GM23338 (cell line): ENCODE measurements around the gene HOMER1. TPM values are rescaled to one million over a fixed set of nuclear protein-coding genes. Genes with fewer than 3 reads are reported as not detected.

ENCODE experiments used
- ATAC-seq: fragments of 200-7000 bp; cut with Tn5 transposase; 3 replicates; pipeline ENCODE4 v1.9.1; 2020
- DNase-seq: peaks from one replicate; pipeline ENCODE4 v3.0.0-alpha.2; 2015; ENCODE audit warnings: low spot score
- H2AFZ ChIP-seq: fragments of 200-600 bp; sonication (generic); 2 replicates; pipeline ENCODE4 v1.8.0; 2016; ENCODE audit warnings: antibody characterized with exemption, mild to moderate bottlenecking, moderate library complexity
- H3F3A ChIP-seq: fragments of 200-600 bp; sonication (generic); replicated peaks from 2 replicates; pipeline ENCODE4 v1.8.0; 2017; ENCODE audit warnings: antibody characterized with exemption, mixed run types, low read depth
- H3K27ac ChIP-seq: fragments of 200-600 bp; sonication (generic); 2 replicates; pipeline ENCODE4 v1.6.1; 2016; ENCODE audit warnings: low read depth
- H3K27me3 ChIP-seq: fragments of 200-600 bp; sonication (generic); 2 replicates; pipeline ENCODE4 v1.8.0; 2016; ENCODE audit warnings: mild to moderate bottlenecking, mixed run types, moderate library complexity; ENCODE audit not compliant: insufficient read depth
- H3K36me3 ChIP-seq: fragments of 200-600 bp; sonication (generic); 2 replicates; pipeline ENCODE4 v1.8.0; 2016; ENCODE audit warnings: mild to moderate bottlenecking; ENCODE audit not compliant: insufficient read depth
- H3K4me1 ChIP-seq: fragments of 200-600 bp; sonication (generic); 2 replicates; pipeline ENCODE4 v1.8.0; 2016; ENCODE audit warnings: mild to moderate bottlenecking, moderate library complexity; ENCODE audit not compliant: insufficient read depth
- H3K4me2 ChIP-seq: fragments of 200-600 bp; sonication (generic); 2 replicates; pipeline ENCODE4 v1.7.1; 2017; ENCODE audit warnings: mixed run types
- H3K4me3 ChIP-seq: fragments of 200-600 bp; sonication (generic); 2 replicates; pipeline ENCODE4 v1.6.1; 2016; ENCODE audit warnings: mixed run types
- H3K79me2 ChIP-seq: fragments of 200-600 bp; sonication (generic); replicated peaks from 2 replicates; pipeline ENCODE4 v1.8.0; 2017; ENCODE audit warnings: mild to moderate bottlenecking; ENCODE audit not compliant: insufficient read depth
- H3K9me2 ChIP-seq: fragments of 200-600 bp; sonication (generic); 2 replicates; pipeline ENCODE4 v1.8.0; 2017; ENCODE audit not compliant: insufficient read depth
- H4K20me1 ChIP-seq: fragments of 200-600 bp; sonication (generic); replicated peaks from 2 replicates; pipeline ENCODE4 v1.8.0; 2017; ENCODE audit warnings: mild to moderate bottlenecking; ENCODE audit not compliant: insufficient read depth
- H3K27ac Mint-ChIP-seq: 2 replicates; pipeline ENCODE4 v1.8.0; 2020; ENCODE audit warnings: inconsistent platforms, mild to moderate bottlenecking, moderate library complexity, mixed read lengths
- H3K27me3 Mint-ChIP-seq: 3 replicates; pipeline ENCODE4 v1.8.0; 2022; ENCODE audit warnings: low read depth, mild to moderate bottlenecking, moderate library complexity, mixed read lengths, inconsistent platforms; ENCODE audit not compliant: insufficient read depth, poor library complexity
- H3K36me3 Mint-ChIP-seq: 3 replicates; pipeline ENCODE4 v1.8.0; 2021; ENCODE audit warnings: low read depth, mild to moderate bottlenecking, inconsistent platforms, moderate library complexity, mixed read lengths
- H3K4me1 Mint-ChIP-seq: 3 replicates; pipeline ENCODE4 v1.8.0; 2020; ENCODE audit warnings: mild to moderate bottlenecking, inconsistent platforms, mixed read lengths
- H3K4me3 Mint-ChIP-seq: 3 replicates; pipeline ENCODE4 v1.8.0; 2021; ENCODE audit warnings: moderate library complexity, mild to moderate bottlenecking, inconsistent platforms, mixed read lengths
- H3K9me3 Mint-ChIP-seq: 3 replicates; pipeline ENCODE4 v1.8.0; 2020; ENCODE audit warnings: moderate library complexity, mild to moderate bottlenecking, inconsistent platforms, mixed read lengths
- CREB1 ChIP-seq: fragments of 250-450 bp; sonication (Bioruptor Pico); IDR thresholded peaks from 2 replicates; pipeline ENCODE4 v1.5.0; 2020; ENCODE audit warnings: low read depth, mild to moderate bottlenecking, moderate library complexity
- CTCF ChIP-seq, 2 experiments: fragments of 200-600 bp in 1 of 2; sonication (generic) in 1 of 2; conservative IDR thresholded peaks; 2 replicates each; pipeline versions ENCODE4 v1.5.1 to v1.6.1; 2016 to 2017; ENCODE audit warnings: antibody characterized with exemption in 2 of 2, low read depth in 2 of 2, mild to moderate bottlenecking in 2 of 2, moderate library complexity in 1 of 2
- EZH2 ChIP-seq: fragments of 200-600 bp; sonication (generic); IDR thresholded peaks from one replicate; pipeline ENCODE4 v1.8.0; 2017; ENCODE audit warnings: antibody characterized with exemption, mild to moderate bottlenecking, low read depth; ENCODE audit not compliant: unreplicated experiment
- EZH2phosphoT487 ChIP-seq: fragments of 200-600 bp; sonication (generic); IDR thresholded peaks from one replicate; pipeline ENCODE4 v1.8.1; 2018; ENCODE audit warnings: antibody characterized with exemption; ENCODE audit not compliant: unreplicated experiment
- NANOG ChIP-seq: IDR thresholded peaks from 2 replicates; pipeline ENCODE4 v1.6.1; 2016; ENCODE audit warnings: antibody characterized with exemption, borderline replicate concordance
- STAT1 ChIP-seq: IDR thresholded peaks from one replicate; pipeline ENCODE4 v1.6.1; 2016; ENCODE audit warnings: antibody characterized with exemption; ENCODE audit not compliant: unreplicated experiment
- ZNF114 ChIP-seq: fragments of 250-450 bp; sonication (Bioruptor Pico); IDR thresholded peaks from 2 replicates; pipeline ENCODE4 v1.5.0; 2020; ENCODE audit warnings: mild to moderate bottlenecking, moderate library complexity
- polyA plus RNA-seq: library from polyadenylated mRNA; unstranded; fragments of >200 nt; fragmentation: Nextera tagmentation; extraction: Ambion mirVana; gene quantifications from 2 replicates; pipeline ENCODE4 v1.2.1, GENCODE V29; 2016
- total RNA-seq: library from RNA; depleted of rRNA; stranded (reverse); fragments of >200 nt; shearing (Covaris generic); gene quantifications from 2 replicates; pipeline ENCODE4 v1.2.3, GENCODE V29; 2014
- TF ChIP-seq, protein P1 (sequence below): fragments of 250-450 bp; sonication (Bioruptor Pico); IDR thresholded peaks from 2 replicates; pipeline ENCODE4 v1.5.0; 2020; ENCODE audit warnings: mild to moderate bottlenecking, moderate library complexity
- TF ChIP-seq, protein P2 (sequence below): IDR thresholded peaks from 2 replicates; pipeline ENCODE4 v1.6.1; 2016; ENCODE audit warnings: antibody characterized with exemption

The HOMER1 gene
- total and polyA plus RNA-seq, 2 experiments from 2014 or later: 45.1 to 80.3 TPM

DNA sequence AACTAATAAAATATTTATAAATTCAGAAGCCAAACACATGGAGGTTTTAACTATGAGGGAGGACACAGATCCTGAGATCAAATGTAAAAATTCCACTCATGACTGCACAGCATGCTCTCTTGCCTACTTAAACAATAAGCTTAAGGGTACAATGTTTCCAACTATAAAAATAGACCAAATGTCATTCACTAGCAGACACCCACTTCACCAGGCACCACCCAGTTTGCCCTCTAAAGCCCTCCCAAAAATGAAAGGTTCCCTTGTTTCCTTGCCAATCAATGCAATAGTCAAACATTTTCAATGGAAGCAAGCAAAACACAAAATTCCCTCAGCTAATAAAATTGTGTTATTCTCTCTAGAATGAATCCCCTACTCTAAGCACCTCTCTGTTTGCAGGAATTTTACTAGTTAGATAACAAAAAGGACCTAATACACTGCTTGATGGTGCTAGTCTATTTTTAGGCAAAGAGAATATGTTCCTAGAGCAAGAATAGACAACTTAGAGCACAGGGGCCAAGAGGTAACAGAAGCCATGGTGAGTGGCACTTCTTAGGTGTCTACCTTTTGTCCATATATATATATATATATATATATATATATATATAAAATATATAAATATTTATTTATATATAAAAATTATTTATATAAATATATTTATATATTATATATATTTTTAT is 135.3 kb downstream of the HOMER1 start:
- H2AFZ ChIP-seq: no peak overlapping the region
- TF ChIP-seq ZNF114 (CRISPR knock-in tag): no peak
- TF ChIP-seq NANOG: no peak
- TF ChIP-seq EZH2: no peak
- no peak for TF ChIP-seq EZH2phosphoT487
- TF ChIP-seq, protein P1, sequence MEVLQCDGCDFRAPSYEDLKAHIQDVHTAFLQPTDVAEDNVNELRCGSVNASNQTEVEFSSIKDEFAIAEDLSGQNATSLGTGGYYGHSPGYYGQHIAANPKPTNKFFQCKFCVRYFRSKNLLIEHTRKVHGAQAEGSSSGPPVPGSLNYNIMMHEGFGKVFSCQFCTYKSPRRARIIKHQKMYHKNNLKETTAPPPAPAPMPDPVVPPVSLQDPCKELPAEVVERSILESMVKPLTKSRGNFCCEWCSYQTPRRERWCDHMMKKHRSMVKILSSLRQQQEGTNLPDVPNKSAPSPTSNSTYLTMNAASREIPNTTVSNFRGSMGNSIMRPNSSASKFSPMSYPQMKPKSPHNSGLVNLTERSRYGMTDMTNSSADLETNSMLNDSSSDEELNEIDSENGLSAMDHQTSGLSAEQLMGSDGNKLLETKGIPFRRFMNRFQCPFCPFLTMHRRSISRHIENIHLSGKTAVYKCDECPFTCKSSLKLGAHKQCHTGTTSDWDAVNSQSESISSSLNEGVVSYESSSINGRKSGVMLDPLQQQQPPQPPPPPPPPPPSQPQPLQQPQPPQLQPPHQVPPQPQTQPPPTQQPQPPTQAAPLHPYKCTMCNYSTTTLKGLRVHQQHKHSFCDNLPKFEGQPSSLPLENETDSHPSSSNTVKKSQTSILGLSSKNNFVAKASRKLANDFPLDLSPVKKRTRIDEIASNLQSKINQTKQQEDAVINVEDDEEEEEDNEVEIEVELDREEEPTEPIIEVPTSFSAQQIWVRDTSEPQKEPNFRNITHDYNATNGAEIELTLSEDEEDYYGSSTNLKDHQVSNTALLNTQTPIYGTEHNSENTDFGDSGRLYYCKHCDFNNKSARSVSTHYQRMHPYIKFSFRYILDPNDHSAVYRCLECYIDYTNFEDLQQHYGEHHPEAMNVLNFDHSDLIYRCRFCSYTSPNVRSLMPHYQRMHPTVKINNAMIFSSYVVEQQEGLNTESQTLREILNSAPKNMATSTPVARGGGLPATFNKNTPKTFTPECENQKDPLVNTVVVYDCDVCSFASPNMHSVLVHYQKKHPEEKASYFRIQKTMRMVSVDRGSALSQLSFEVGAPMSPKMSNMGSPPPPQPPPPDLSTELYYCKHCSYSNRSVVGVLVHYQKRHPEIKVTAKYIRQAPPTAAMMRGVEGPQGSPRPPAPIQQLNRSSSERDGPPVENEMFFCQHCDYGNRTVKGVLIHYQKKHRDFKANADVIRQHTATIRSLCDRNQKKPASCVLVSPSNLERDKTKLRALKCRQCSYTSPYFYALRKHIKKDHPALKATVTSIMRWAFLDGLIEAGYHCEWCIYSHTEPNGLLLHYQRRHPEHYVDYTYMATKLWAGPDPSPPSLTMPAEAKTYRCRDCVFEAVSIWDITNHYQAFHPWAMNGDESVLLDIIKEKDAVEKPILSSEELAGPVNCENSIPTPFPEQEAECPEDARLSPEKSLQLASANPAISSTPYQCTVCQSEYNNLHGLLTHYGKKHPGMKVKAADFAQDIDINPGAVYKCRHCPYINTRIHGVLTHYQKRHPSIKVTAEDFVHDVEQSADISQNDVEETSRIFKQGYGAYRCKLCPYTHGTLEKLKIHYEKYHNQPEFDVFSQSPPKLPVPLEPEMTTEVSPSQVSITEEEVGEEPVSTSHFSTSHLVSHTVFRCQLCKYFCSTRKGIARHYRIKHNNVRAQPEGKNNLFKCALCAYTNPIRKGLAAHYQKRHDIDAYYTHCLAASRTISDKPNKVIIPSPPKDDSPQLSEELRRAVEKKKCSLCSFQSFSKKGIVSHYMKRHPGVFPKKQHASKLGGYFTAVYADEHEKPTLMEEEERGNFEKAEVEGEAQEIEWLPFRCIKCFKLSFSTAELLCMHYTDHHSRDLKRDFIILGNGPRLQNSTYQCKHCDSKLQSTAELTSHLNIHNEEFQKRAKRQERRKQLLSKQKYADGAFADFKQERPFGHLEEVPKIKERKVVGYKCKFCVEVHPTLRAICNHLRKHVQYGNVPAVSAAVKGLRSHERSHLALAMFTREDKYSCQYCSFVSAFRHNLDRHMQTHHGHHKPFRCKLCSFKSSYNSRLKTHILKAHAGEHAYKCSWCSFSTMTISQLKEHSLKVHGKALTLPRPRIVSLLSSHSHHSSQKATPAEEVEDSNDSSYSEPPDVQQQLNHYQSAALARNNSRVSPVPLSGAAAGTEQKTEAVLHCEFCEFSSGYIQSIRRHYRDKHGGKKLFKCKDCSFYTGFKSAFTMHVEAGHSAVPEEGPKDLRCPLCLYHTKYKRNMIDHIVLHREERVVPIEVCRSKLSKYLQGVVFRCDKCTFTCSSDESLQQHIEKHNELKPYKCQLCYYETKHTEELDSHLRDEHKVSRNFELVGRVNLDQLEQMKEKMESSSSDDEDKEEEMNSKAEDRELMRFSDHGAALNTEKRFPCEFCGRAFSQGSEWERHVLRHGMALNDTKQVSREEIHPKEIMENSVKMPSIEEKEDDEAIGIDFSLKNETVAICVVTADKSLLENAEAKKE (CRISPR knock-in tag): no peak
- no peak for TF ChIP-seq CTCF (conservative IDR thresholded peaks at IDR 0.05; ENCODE audit: low read depth in 2 of 2)
- no peak for TF ChIP-seq CREB1 (CRISPR knock-in tag)
- TF ChIP-seq, protein P2, sequence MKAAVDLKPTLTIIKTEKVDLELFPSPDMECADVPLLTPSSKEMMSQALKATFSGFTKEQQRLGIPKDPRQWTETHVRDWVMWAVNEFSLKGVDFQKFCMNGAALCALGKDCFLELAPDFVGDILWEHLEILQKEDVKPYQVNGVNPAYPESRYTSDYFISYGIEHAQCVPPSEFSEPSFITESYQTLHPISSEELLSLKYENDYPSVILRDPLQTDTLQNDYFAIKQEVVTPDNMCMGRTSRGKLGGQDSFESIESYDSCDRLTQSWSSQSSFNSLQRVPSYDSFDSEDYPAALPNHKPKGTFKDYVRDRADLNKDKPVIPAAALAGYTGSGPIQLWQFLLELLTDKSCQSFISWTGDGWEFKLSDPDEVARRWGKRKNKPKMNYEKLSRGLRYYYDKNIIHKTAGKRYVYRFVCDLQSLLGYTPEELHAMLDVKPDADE: no peak
- no peak for TF ChIP-seq STAT1
- H3K79me2 ChIP-seq: no peaks in the 10 kb centered on the region
- H3K4me2 ChIP-seq: no peak overlapping the region
- no peaks in the 10 kb centered on the region for H3K36me3 ChIP-seq
- no peaks in the 10 kb centered on the region for H3K4me1 ChIP-seq
- DNase-seq (no peak), ATAC-seq (no peak)
- no peak overlapping the region for H3K4me3 Mint-ChIP-seq
- H3K9me2 ChIP-seq: no peaks in the 10 kb centered on the region
- peaks cover 2% of the 10 kb centered on the region; the same call in 1 of the 3 replicates for H3K4me1 Mint-ChIP-seq
- no peak overlapping the region for H3K27ac ChIP-seq
- no peak overlapping the region for H3K27ac Mint-ChIP-seq
- peaks cover 3% of the 10 kb centered on the region for H3K27me3 Mint-ChIP-seq
- H3K27me3 ChIP-seq: no peaks in the 10 kb centered on the region
- H3K9me3 Mint-ChIP-seq: no peaks in the 10 kb centered on the region; the same call in 2 of the 3 replicates
- peaks cover 24% of the 10 kb centered on the region for H3K36me3 Mint-ChIP-seq
- no peaks in the 10 kb centered on the region for H4K20me1 ChIP-seq
- no peak overlapping the region for H3K4me3 ChIP-seq
- no peaks in the 10 kb centered on the region for H3F3A ChIP-seq
